ENCODE data around the gene CDC14C.
A peak's percentile ranks its signal among the peaks of the same experiment; 100 is the strongest.
"Not testable (repeated sequence)": the region's sequence is repeated elsewhere in the genome, so short reads cannot be mapped to it uniquely, and the experiment has no call there.

The CDC14C gene

DNA sequence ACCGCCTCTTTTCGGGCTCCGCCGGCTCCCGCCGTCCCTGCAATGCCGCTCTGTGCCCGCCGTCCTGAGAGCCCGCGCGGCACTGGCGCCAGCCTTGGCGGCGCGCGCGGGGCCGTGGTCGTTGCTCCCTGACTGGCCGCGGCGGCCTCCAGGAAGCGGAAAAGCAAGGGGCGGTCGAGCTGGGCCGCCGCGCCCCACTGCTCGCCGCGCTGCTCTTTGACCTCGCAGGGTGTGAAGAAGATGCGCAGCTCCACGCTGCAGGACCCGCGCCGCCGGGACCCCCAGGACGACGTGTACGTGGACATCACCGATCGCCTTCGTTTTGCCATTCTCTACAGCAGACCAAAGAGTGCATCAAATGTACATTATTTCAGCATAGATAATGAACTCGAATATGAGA lies at the start of gene CDC14C:
Gene CDC14C (plus strand): TSS at position 115 of the 400 bp plus-strand sequence. CDS start 126 bp downstream, at position 241.
- DNase-seq, result no peak

GRCh38 chr7:48875045-48875916 lies 49.1 kb upstream of the CDC14C start:
- peak; percentile 73 for DNase-seq

DNA sequence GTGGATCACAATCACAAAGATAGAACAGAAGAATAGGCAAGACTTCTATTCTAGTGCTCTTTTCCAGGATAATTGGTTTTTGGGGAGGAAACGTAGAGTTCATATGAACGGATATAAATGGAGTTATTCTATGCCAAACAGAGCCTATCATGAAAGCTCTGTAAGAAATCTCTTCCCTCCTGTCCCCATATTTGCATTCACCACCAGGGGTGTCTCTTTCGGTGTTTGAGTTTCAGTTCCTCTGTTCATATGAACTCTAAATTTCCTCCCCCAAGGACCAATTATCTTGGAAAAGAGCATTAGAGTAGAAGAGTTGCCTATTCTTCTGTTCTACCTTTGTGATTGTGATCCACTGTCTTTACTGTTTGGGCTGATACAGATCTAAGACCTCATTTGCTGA lies 48.3 kb upstream of the CDC14C start:
- no peak for DNase-seq

DNA sequence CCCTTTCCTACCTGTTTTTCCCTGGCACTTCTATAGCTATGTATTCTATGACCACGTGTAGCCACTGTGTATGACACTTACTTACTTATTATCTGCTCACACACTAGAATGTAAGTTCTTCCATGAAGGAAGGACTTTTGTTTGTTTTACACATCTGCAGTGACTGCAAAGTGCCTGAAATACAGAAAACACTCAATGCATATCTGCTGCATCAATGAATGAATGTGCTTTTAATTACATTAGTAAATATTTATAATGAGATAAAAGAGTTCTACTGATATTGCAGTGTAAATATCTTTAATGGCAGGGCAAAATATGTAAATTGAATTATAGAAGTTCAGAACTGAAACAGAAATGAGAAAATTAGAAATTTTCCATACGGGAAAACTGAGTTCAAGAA lies 43.5 kb upstream of the CDC14C start:
- no peak for DNase-seq

- DNase-seq, result no peak
These were observed 36.8 kb upstream of the CDC14C start for GRCh38 chr7:48887500-48887899.

GRCh38 chr7:48894574-48894973 lies 29.8 kb upstream of the CDC14C start:
- no peak for DNase-seq

- no peak for DNase-seq
These were observed 24.4 kb upstream of the CDC14C start for GRCh38 chr7:48899932-48900331.

- DNase-seq, result no peak
These were observed 22.4 kb upstream of the CDC14C start for GRCh38 chr7:48901966-48902365.

GRCh38 chr7:48904975-48905374 lies 19.4 kb upstream of the CDC14C start:
- DNase-seq, result no peak

- DNase-seq, result not testable (repeated sequence)
These were observed 18.7 kb upstream of the CDC14C start for GRCh38 chr7:48905686-48906085.

GRCh38 chr7:48909887-48910286 lies 14.5 kb upstream of the CDC14C start:
- not testable (repeated sequence) for DNase-seq

GRCh38 chr7:48931481-48931880 lies 7.1 kb downstream of the CDC14C start:
- no peak for DNase-seq

DNA sequence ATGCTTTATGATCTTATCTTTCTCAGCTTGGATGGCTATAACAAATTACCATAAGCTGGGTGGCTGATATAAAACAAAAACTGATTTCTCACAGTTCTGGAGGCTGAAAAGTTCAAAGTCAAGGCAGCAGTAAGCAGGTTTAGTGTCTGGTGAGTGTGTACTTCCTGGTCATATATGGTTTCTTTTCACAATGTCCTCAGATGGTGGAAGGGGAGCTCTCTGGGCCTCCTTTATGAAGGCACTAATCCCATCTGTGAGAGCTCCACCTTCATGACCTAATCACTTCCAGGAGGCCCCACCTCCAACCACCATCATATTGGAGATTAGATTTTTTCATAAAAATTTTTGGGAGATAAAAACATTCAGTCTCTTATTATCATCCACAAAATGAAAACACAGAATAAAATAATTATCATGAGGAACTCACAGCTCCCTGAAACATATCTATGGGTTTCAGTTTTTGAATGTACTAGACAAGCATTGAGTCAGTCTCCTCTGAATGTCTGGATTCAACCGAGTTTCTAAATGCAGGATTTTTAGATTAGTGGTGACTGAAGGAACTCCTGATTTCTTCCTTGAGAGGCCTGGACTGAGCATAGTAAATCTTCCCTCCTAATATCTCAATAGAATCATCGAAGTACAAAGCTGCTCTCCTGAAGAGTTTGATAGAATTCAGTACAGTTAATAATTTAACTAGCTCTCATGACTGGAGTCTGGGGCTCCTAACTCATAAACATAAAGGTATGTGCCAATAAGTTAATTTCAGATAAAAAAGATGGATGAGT lies 8.0 kb downstream of the CDC14C start:
- DNase-seq, result no peak

DNA sequence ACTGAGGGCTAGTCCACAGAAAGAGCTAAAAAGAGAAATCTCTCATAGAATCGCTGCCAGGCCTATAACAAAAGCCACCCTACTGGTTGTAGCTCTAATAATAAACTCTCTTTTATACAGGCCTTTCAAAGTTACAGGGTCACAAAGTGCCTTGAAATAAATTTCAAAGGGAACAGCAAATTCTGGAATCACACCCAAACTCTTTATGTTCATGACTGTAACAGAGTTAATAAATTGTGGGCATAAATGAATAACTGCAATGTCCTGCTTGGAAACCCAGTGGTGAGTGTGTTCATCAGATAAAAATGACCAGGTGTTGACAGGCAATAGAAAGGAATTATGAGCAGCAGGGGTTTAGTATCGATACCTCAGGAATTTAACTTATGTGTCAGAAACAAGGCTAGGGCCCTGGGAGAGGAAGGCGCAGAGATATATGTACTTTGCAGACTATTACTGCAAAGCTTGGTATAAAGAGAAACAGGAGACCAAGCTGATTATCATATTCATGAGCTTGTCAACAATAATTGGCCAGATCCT lies 9.3 kb downstream of the CDC14C start:
- DNase-seq, result no peak

GRCh38 chr7:48938539-48939295 lies 14.4 kb downstream of the CDC14C start:
- DNase-seq, result no peak

- no peak for DNase-seq
These were observed 19.1 kb downstream of the CDC14C start for GRCh38 chr7:48943279-48943990.

DNA sequence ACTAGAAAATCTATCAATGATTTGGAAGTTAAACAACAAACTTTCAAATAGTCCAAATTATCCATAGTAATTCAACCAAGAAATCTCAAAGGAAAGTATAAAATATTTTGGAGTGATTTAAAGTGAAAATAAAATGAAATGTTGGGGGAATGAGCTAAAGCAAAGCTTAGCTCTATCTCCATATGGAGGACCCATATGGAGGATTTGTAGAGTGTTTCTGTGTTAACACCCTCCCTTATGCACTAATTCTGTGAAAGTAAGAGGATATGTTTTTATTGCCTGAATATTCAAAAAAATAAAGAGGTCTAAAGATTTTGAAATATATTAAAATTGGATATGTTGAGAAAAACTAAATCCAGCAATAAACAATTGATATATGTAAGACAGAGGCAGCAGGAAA lies 31.6 kb downstream of the CDC14C start:
- no peak for DNase-seq

- DNase-seq, result no peak
These were observed 35.3 kb downstream of the CDC14C start for GRCh38 chr7:48959676-48960075.

DNA sequence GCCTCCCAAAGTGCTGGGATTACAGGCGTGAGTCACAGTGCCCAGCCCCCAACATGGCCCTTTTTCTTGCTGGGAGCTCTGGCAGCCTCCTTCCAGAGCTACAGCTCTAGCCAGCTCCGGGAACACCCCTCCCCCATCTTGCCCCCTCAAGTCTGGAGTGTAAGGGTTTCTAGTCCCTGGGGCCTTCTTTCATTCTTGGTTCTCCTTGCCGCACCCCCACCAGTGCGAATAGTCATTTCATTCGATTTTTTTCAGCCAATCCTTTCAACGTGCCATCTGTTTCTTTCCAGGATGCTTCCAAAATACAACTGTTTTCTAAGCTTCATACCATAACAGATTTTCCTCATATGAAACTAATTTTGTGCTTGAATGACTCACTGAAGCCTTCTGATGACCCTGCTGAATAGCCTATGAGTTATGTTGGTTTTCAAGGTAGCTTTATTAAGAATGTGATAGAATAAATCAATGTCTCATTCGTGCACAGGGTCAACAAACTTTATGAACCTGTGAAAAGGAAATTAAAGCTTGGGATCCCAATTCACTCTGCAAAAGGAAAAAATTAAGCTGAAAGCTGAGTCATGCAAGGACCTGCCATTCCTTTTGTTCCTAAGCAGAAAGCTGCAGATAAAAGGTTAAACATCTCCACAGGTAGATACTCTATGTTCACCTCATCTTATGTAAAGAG lies 38.6 kb downstream of the CDC14C start:
- DNase-seq, result peak; percentile 2

- DNase-seq, result peak; percentile 16
These were observed 39.7 kb downstream of the CDC14C start for GRCh38 chr7:48964074-48964473.

GRCh38 chr7:48971173-48971572 lies 46.8 kb downstream of the CDC14C start:
- no peak for DNase-seq

GRCh38 chr7:48976253-48976652 lies 51.9 kb downstream of the CDC14C start:
- no peak for DNase-seq

Measured in eye (tissue), 1 donor.